ENCODE results near the gene KRTAP4-5.
"Not testable (repeated sequence)": the region's sequence is repeated elsewhere in the genome, so short reads cannot be mapped to it uniquely, and the experiment has no call there.

GRCh38 chr17:41123292-41123990 is 26.2 kb downstream of the KRTAP4-5 start:
- not testable (repeated sequence) for TF ChIP-seq POLR2A, CTCF (IDR thresholded peaks at IDR 0.05)

Measured in prostate gland (tissue), 2 donors.